Osteoblast (primary cell): ENCODE data around the gene PSEN2. TPM values are rescaled to one million over a fixed set of nuclear protein-coding genes. Genes with fewer than 3 reads are reported as not detected.

Experiments
- DNase-seq: peaks from one replicate; pipeline ENCODE4 v3.0.0; 2011; ENCODE audit warnings: low spot score, mixed read lengths; ENCODE audit not compliant: insufficient read length; ENCODE audit errors: missing footprints
- H2AFZ ChIP-seq: 2 replicates; pipeline ENCODE4 v1.6.0; 2011; ENCODE audit warnings: mild to moderate bottlenecking, low read length
- H3K27ac ChIP-seq: 2 replicates; pipeline ENCODE4 v1.5.1; 2011; ENCODE audit warnings: mild to moderate bottlenecking, low read depth, low read length, moderate library complexity
- H3K27me3 ChIP-seq: 2 replicates; pipeline ENCODE4 v1.6.0; 2012; ENCODE audit warnings: mild to moderate bottlenecking, control low read depth, inconsistent platforms, low read length, moderate library complexity; ENCODE audit not compliant: insufficient read depth
- H3K36me3 ChIP-seq: 2 replicates; pipeline ENCODE4 v1.5.1; 2011; ENCODE audit warnings: mild to moderate bottlenecking, low read length, control low read depth, moderate library complexity; ENCODE audit not compliant: insufficient read depth
- H3K4me1 ChIP-seq: 2 replicates; pipeline ENCODE4 v1.5.1; 2011; ENCODE audit warnings: mild to moderate bottlenecking, low read length, control low read depth, moderate library complexity; ENCODE audit not compliant: insufficient read depth
- H3K4me2 ChIP-seq: 2 replicates; pipeline ENCODE4 v1.6.0; 2011; ENCODE audit warnings: mild to moderate bottlenecking, low read length; ENCODE audit not compliant: insufficient read depth
- H3K4me3 ChIP-seq: fragments of 200-600 bp; sonication (generic); 3 replicates; pipeline ENCODE4 v1.5.1; 2012; ENCODE audit warnings: mild to moderate bottlenecking, low read length, inconsistent platforms; ENCODE audit not compliant: insufficient read depth
- H3K79me2 ChIP-seq: 2 replicates; pipeline ENCODE4 v1.6.0; 2012; ENCODE audit warnings: mild to moderate bottlenecking, low read length, control low read depth, inconsistent platforms; ENCODE audit not compliant: insufficient read depth
- H3K9me3 ChIP-seq: 2 replicates; pipeline ENCODE4 v1.5.1; 2011; ENCODE audit warnings: low read depth, low read length, control low read depth
- H4K20me1 ChIP-seq: 2 replicates; pipeline ENCODE4 v1.6.0; 2012; ENCODE audit warnings: mild to moderate bottlenecking, low read length, control low read depth; ENCODE audit not compliant: insufficient read depth
- total RNA-seq: library from RNA; depleted of rRNA; stranded (reverse); fragments of >200 nt; gene quantifications from 2 replicates; pipeline ENCODE4 v1.2.3, GENCODE V29; 2012
- TF ChIP-seq, protein P1 (sequence below): IDR thresholded peaks from 2 replicates; pipeline ENCODE4 v1.5.1; 2011; ENCODE audit warnings: mild to moderate bottlenecking, low read depth, low read length, moderate library complexity; ENCODE audit errors: extremely low read depth

The PSEN2 gene
- total RNA-seq, 1 donor: 32.9 TPM

DNA sequence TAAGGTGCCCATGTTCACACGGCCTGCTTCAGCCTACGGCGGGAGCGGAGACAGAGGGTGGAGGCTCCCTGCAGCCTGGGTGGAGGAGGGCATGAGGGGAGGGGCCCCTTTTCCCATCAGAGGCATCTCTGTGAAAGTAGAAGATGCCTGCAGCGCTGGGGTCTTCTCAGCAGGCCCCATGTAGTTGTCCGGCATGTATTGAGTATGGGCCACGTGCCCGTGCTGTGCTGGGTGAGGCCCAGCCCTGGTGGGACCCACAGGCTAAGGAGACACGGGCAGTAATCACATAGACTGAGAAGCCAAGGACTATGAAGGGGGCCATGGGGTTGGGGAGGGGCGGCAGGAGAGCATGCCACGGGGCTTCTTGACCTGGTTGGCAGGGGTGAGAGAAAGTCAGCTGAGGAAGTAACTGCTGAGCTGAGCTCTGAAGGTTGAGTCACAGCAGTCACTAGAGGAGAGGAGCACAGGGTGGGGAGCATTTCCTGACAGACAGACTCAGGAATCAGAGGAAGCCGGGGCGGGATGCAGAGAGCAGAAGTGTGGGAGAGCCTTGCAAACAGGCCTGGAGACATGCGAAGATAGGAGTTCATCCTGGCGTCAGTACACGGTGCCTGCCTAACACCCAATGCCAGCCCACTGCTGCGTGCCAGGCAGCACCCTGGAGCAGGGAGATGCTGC, 21.6 kb downstream of the PSEN2 start:
- H4K20me1 ChIP-seq: no peaks in the 10 kb centered on the region
- H3K9me3 ChIP-seq: no peaks in the 10 kb centered on the region
- H3K4me1 ChIP-seq: no peaks in the 10 kb centered on the region
- DNase-seq: peak; percentile 96
- no peak overlapping the region for H3K4me3 ChIP-seq
- H3K36me3 ChIP-seq: no peaks in the 10 kb centered on the region
- no peaks in the 10 kb centered on the region for H3K27me3 ChIP-seq
- TF ChIP-seq, protein P1, sequence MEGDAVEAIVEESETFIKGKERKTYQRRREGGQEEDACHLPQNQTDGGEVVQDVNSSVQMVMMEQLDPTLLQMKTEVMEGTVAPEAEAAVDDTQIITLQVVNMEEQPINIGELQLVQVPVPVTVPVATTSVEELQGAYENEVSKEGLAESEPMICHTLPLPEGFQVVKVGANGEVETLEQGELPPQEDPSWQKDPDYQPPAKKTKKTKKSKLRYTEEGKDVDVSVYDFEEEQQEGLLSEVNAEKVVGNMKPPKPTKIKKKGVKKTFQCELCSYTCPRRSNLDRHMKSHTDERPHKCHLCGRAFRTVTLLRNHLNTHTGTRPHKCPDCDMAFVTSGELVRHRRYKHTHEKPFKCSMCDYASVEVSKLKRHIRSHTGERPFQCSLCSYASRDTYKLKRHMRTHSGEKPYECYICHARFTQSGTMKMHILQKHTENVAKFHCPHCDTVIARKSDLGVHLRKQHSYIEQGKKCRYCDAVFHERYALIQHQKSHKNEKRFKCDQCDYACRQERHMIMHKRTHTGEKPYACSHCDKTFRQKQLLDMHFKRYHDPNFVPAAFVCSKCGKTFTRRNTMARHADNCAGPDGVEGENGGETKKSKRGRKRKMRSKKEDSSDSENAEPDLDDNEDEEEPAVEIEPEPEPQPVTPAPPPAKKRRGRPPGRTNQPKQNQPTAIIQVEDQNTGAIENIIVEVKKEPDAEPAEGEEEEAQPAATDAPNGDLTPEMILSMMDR: no peak
- H2AFZ ChIP-seq: no peak overlapping the region
- H3K79me2 ChIP-seq: no peaks in the 10 kb centered on the region
- no peak overlapping the region for H3K27ac ChIP-seq
- H3K4me2 ChIP-seq: no peak overlapping the region

DNA sequence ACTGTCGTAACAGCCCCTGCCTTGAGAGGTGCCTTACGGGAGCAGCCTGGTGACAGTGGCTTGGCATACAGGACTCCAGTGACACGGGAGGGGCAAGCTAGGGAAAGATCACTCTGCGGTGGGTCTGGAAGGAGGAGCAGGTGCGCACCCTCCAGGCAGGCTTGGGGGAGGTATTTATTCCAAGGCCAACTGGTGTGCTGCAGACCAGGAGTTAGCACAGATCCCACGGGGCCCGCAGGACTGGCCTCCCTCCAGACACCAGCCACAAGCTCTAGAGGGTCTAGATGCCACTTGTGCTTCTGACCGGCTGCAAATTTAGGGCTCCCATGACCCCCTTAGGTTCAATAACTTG, 22.1 kb downstream of the PSEN2 start:
- H3K4me3 ChIP-seq: no peak overlapping the region
- H3K36me3 ChIP-seq: no peaks in the 10 kb centered on the region
- no peaks in the 10 kb centered on the region for H3K79me2 ChIP-seq
- no peaks in the 10 kb centered on the region for H3K9me3 ChIP-seq
- H3K27me3 ChIP-seq: no peaks in the 10 kb centered on the region
- no peak for DNase-seq
- H3K4me2 ChIP-seq: no peak overlapping the region
- H4K20me1 ChIP-seq: no peaks in the 10 kb centered on the region
- TF ChIP-seq, protein P1: no peak
- no peak overlapping the region for H2AFZ ChIP-seq
- no peak overlapping the region for H3K27ac ChIP-seq
- no peaks in the 10 kb centered on the region for H3K4me1 ChIP-seq

DNA sequence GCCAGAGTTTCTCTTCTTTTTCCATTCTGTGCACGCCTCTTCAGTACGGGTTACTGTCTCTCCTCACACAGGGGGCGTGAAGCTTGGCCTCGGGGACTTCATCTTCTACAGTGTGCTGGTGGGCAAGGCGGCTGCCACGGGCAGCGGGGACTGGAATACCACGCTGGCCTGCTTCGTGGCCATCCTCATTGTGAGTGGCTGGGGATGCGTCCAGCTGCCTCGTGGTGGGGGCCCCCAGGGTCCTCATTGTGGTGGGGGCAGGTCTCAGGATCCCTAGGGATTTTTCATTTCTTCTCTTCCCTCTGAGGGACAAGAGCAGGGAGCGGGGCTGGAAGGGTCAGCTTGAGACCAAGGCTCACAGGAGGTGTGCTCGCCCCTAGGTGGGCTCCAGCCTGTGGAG, 23.5 kb downstream of the PSEN2 start:
- no peaks in the 10 kb centered on the region for H3K27me3 ChIP-seq
- H3K9me3 ChIP-seq: no peaks in the 10 kb centered on the region
- no peak for DNase-seq
- no peak overlapping the region for H2AFZ ChIP-seq
- TF ChIP-seq, protein P1: no peak
- no peak overlapping the region for H3K4me2 ChIP-seq
- no peak overlapping the region for H3K4me3 ChIP-seq
- H3K27ac ChIP-seq: no peak overlapping the region
- H3K79me2 ChIP-seq: no peaks in the 10 kb centered on the region
- no peaks in the 10 kb centered on the region for H3K4me1 ChIP-seq
- H4K20me1 ChIP-seq: no peaks in the 10 kb centered on the region
- H3K36me3 ChIP-seq: no peaks in the 10 kb centered on the region

DNA sequence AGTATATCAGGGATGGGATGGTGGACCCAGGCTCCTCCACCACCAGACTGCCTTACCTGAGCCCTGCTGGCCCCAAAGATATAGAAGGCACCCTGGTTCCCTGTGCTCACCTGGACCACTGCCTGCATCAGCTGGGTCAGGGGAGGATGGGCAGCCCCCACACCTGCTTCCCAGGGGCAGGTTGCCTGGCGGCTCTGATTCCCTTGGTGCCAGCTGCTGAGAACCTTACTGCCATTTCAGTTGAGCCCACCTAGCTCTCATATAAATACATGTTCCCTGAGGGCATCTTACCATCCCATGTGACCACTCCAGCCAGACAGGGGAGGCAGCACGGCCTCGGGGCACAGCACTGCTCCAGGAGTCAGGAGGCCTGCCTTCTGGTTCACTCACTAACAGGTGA, 24.4 kb downstream of the PSEN2 start:
- Histone ChIP-seq H3K9me3 (no peaks in the 10 kb centered on the region), H4K20me1 (no peaks in the 10 kb centered on the region), H3K79me2 (no peaks in the 10 kb centered on the region), H3K36me3 (no peaks in the 10 kb centered on the region), H3K27me3 (no peaks in the 10 kb centered on the region), H2AFZ (no peak overlapping the region), H3K27ac (no peak overlapping the region), H3K4me2 (no peak overlapping the region), H3K4me1 (no peaks in the 10 kb centered on the region), H3K4me3 (no peak overlapping the region)
- TF ChIP-seq, protein P1: no peak
- no peak for DNase-seq
